ENCODE data around the gene ORC1.

ORC1 gene

DNA sequence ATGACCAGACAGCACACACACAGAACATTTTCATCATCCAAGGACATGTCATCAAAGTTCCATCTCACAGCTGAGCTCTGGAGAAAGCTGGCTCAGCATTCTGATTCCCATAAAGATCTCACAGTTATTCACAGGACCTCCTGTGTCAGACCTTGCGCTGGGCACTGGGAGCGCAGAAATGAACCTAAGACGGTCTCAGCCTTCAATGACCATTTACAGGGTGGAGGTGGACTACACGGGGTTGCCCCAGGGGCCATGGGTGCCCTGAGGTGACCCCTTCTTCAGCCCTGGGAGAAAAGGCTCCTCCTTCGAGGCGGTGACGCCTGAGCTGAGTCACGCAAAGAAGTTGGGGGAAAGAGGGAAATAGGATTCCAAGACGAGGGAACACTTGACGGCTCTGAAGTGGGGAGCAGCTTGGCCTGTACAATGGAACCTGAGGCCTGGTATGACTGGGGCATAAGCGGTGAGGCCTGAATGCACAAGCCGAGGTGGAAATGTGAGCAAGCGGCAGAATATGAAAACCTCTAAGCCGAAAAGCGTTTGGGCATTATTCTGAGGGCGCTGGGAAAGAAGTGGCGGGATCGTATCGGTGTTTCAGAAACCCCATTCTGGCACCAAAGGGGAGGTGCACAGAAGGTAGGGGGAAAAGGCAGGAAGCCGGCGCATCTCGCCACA lies 39.0 kb downstream of the ORC1 start:
- no peak for TF ChIP-seq GATA3 (IDR thresholded peaks at IDR 0.05; ENCODE audit: low read depth, low read length)
- no peak for TF ChIP-seq GATA2 (IDR thresholded peaks at IDR 0.05; ENCODE audit: low read depth, low read length)

DNA sequence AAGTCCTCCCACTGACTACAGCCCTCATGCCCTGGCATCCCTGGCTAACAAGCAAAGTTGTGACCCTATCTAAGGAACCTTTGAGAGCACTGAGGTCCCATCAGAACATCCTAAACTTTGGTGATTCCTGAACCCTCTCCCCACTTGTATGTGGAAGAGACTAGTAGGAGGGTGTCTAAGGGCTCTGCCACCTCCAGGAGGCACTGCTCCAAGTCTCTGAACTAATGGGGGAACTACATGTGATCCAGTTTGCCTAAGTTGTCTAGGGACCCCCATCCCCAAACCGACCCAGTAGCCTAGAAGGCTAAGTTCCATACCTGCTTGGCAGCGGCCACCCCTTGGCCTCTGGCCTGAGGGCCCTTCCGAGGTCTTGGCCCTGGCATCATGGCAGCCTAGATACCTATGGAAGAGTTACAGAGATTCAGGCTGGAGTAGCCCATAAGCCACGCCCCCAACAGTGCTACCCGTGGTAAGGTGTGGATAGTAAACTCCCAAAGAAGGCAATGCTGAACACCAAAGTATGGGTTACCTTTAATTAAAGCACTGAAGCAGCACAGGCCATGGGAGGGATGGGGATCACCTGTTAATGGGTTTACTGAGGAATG lies 39.9 kb downstream of the ORC1 start:
- TF ChIP-seq GATA2 (IDR thresholded peaks at IDR 0.05; ENCODE audit: low read depth, low read length), result no peak
- TF ChIP-seq GATA3 (IDR thresholded peaks at IDR 0.05; ENCODE audit: low read depth, low read length), result no peak

DNA sequence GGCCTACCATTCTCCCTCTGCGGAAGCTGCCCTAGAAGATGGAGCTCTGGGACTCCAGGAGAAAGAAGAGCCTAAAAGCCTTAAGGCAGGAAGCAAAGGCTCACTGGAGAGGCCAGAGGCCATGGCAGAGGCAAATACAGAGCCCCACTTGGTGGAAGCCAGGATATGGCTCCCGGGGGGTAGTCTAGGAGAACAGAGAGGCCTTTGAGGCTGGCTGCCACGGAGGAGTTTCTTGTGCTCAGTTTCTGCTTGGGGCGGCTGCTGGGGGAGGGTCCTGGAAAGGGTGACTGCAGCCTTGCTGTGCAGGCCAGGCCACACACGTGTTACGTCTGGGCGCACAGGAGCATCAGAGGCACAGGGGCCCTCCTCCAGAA lies 43.6 kb downstream of the ORC1 start:
- TF ChIP-seq GATA3 (IDR thresholded peaks at IDR 0.05; ENCODE audit: low read depth, low read length) (no peak), GATA2 (IDR thresholded peaks at IDR 0.05; ENCODE audit: low read depth, low read length) (no peak)

GRCh38 chr1:52359676-52360594 lies 44.3 kb downstream of the ORC1 start:
- no peak for TF ChIP-seq GATA2 (IDR thresholded peaks at IDR 0.05; ENCODE audit: low read depth, low read length)
- no peak for TF ChIP-seq GATA3 (IDR thresholded peaks at IDR 0.05; ENCODE audit: low read depth, low read length)

DNA sequence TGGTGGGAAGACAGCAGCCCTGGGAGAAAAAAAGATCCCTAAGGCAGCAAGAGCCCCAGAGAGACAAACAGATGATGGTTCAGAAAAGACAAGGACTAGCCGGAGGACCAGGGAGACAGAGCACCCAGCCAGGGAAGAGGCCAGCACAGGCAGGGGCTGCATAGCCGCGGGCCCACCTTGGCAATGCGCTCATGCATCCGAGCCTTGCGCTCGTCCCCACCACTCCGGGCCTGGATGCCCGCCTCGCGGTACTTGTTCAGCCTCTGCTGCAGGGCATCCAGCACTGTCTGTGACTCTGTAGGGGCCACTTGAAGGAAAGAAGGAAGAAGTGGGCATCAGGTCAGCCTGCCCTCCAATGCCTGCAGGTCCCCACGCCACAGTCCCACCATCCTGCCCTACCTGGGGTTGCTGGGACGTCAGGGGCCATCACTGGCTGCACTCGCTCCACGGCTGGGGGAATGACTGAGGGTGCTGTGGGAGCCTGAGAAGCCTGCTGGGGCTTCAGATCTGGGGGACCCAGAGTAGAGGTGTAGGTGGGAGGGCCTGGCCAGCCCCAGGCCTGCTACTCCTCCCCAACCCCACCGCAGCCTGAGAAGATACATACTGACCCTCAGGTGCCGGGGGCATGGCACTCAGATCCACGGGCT lies 45.2 kb downstream of the ORC1 start:
- TF ChIP-seq GATA2 (IDR thresholded peaks at IDR 0.05; ENCODE audit: low read depth, low read length) (no peak), GATA3 (IDR thresholded peaks at IDR 0.05; ENCODE audit: low read depth, low read length) (no peak)

DNA sequence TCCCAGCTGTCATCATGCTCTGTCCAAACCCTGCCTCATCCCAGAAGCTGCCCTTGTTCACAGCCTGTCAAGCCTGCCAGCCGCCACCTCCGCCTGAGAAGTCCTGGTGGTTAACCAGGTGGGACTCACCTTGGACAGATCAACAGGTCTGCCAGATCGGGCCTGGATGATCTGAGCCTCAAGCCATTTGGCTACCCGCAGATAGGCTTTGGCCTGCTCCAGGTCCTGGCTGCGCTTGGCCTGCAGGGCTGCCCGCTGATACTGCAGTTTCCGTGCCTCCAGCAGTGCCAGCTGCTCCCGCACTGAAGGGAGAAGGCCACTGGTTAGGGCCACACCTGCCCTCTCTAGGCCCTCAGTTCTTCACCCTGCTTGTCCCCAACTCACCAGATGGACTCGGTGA lies 46.8 kb downstream of the ORC1 start:
- no peak for TF ChIP-seq GATA3 (IDR thresholded peaks at IDR 0.05; ENCODE audit: low read depth, low read length)
- no peak for TF ChIP-seq GATA2 (IDR thresholded peaks at IDR 0.05; ENCODE audit: low read depth, low read length)

GRCh38 chr1:52356818-52357355 lies 47.3 kb downstream of the ORC1 start:
- TF ChIP-seq GATA3 (IDR thresholded peaks at IDR 0.05; ENCODE audit: low read depth, low read length), result no peak
- TF ChIP-seq GATA2 (IDR thresholded peaks at IDR 0.05; ENCODE audit: low read depth, low read length), result no peak

GRCh38 chr1:52355847-52356505 lies 48.2 kb downstream of the ORC1 start:
- no peak for TF ChIP-seq GATA3 (IDR thresholded peaks at IDR 0.05; ENCODE audit: low read depth, low read length)
- no peak for TF ChIP-seq GATA2 (IDR thresholded peaks at IDR 0.05; ENCODE audit: low read depth, low read length)

DNA sequence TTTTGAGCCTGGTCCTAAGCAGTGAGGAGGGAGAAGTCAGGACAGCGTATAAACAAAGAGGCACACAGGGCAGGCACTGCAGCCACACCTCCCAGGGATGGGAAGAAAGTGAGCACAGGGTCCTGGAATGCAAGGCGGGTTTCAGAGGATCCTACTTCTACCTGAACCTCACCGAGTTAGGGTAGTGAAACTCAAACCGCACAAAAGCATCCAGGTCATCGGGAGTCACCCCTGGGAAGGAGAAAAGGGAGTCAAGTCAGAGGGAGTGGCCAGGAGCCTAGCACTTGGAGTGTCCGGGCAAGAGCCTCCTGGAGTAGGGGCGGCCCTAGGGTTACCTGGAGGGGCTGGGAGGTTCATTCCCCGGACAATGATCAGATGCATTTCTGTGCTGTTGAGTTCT lies 48.8 kb downstream of the ORC1 start:
- TF ChIP-seq GATA3 (IDR thresholded peaks at IDR 0.05; ENCODE audit: low read depth, low read length) (no peak), GATA2 (IDR thresholded peaks at IDR 0.05; ENCODE audit: low read depth, low read length) (no peak)

DNA sequence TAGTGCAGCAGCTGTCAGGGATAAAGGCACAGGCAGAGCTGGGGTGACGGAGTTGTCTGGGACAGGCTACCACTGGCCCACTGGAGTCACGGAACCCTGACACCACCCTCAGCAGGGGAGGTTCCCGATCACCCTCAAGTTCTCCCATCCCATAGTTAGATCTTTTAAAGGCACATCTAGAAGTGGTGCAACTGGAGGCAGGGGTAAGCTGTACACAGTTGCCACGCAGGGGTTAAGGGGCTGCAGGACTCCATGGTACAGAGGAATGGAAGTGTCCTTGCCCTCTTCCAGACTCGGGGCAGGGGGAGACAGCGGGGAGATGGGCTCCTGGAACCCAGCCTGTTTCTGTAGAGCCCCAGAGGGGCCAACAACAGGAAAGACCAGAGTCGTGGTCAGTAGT lies 51.5 kb downstream of the ORC1 start:
- TF ChIP-seq GATA3 (IDR thresholded peaks at IDR 0.05; ENCODE audit: low read depth, low read length) (no peak), GATA2 (IDR thresholded peaks at IDR 0.05; ENCODE audit: low read depth, low read length) (no peak)

DNA sequence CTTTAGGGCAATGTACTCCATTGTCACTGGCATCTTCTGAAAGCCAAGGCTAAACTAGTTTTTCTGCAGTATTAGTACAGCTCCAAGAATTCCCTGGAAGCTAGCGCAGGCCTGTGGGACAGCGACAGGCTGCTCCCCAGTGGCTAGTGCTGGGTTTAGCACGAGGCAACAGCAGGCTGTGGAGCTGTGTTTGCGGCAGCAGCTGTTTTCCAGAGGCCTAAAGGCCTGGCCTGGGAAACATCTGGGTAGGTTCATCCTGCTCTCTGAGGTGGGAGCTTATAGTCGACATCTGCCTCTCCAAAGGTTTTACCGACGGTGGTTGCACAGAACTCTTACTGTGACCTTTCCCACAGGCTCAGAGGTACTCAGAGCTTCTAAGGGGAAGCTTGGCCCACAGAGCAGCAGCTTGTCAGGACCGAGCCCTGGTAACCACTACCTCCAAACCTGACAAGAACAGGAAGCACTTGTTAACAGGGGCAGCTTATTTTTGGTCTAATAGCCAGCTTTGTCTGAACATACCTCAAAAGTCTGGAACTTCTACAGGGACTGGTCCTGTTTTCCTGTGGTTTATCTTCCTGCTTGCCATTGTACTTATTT lies 55.4 kb downstream of the ORC1 start:
- TF ChIP-seq GATA2 (IDR thresholded peaks at IDR 0.05; ENCODE audit: low read depth, low read length), result no peak
- no peak for TF ChIP-seq GATA3 (IDR thresholded peaks at IDR 0.05; ENCODE audit: low read depth, low read length)

- TF ChIP-seq GATA2 (IDR thresholded peaks at IDR 0.05; ENCODE audit: low read depth, low read length) (no peak), GATA3 (IDR thresholded peaks at IDR 0.05; ENCODE audit: low read depth, low read length) (no peak)
Observed at GRCh38 chr1:52346653-52347052, 57.6 kb downstream of the ORC1 start.

DNA sequence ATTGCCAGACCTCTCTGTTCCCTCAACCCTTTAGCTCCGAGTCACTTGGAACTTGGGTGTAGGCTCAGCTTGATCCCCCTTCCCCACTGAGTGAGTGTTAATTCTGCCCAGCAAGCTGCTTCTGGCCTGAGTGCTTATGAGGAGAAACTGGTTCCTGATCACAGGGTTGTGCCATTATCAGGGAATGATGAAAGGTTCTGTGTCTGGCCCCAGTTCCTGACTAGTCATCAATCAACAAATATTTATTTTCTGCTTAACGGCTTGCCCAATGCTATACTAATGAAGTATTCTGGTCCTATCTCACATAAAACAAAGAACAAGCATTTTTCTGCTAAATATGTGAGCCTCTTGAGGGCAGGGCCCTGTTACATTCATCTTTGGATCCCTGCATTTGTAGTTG lies 59.0 kb downstream of the ORC1 start:
- TF ChIP-seq GATA3 (IDR thresholded peaks at IDR 0.05; ENCODE audit: low read depth, low read length), result no peak
- TF ChIP-seq GATA2 (IDR thresholded peaks at IDR 0.05; ENCODE audit: low read depth, low read length), result no peak

Measured in SH-SY5Y (cell line).